GM12864 (cell line): Measurements from ENCODE around the gene CAND2.

Source experiments
- DNase-seq: peaks from one replicate; pipeline ENCODE4 v3.0.0-alpha.2; 2011; ENCODE audit warnings: low read depth
- H3K4me3 ChIP-seq: 2 replicates; pipeline ENCODE4 v1.5.1; 2011; ENCODE audit warnings: mild to moderate bottlenecking, low read depth, low read length, control low read depth
- TF ChIP-seq, protein P1 (sequence below): IDR thresholded peaks from 2 replicates; pipeline ENCODE4 v1.5.1; 2011; ENCODE audit warnings: low read depth, mild to moderate bottlenecking, moderate library complexity, low read length, control low read depth, inconsistent platforms; ENCODE audit errors: missing control alignments

CAND2 gene

DNA sequence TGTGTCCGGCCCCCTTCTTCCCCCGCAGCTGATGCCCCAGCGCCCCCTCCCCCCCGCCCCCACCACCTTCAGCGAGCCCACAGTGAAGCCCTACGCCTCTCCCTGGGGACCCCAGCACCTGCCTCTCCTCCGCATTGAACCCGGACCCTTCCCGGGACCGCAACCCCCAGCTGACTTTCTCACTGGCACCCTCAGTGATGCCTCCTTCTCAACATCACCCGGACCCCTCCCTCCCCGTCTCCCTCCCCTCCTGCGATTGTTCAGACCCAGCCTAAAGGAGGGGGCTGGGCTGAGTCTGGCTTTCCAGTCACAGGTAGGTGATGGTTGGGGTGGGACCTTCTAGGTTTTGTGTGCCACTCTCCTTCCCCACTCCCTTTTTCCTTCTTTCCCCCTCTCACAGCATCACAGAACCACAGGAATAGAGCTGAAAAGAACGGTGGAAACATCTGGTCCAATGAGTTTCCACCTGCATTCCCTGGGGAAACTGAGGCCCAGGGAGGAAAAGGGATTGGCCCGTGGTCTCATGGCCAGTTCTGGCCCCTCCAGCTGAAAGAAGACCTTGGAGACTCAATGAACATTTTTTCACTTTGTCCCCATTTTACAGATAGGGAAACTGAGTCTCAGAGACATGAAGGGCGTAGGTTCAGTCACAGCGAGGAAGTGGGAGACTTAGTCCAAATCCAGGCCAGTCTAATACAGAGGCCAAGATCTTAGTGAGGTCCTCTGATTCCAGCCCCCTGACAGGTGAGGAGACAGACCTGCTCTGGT lies 828 bp downstream of the CAND2 start:
- DNase-seq = no peak
- TF ChIP-seq, protein P1, sequence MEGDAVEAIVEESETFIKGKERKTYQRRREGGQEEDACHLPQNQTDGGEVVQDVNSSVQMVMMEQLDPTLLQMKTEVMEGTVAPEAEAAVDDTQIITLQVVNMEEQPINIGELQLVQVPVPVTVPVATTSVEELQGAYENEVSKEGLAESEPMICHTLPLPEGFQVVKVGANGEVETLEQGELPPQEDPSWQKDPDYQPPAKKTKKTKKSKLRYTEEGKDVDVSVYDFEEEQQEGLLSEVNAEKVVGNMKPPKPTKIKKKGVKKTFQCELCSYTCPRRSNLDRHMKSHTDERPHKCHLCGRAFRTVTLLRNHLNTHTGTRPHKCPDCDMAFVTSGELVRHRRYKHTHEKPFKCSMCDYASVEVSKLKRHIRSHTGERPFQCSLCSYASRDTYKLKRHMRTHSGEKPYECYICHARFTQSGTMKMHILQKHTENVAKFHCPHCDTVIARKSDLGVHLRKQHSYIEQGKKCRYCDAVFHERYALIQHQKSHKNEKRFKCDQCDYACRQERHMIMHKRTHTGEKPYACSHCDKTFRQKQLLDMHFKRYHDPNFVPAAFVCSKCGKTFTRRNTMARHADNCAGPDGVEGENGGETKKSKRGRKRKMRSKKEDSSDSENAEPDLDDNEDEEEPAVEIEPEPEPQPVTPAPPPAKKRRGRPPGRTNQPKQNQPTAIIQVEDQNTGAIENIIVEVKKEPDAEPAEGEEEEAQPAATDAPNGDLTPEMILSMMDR = no peak
- H3K4me3 ChIP-seq = no peak overlapping the region

DNA sequence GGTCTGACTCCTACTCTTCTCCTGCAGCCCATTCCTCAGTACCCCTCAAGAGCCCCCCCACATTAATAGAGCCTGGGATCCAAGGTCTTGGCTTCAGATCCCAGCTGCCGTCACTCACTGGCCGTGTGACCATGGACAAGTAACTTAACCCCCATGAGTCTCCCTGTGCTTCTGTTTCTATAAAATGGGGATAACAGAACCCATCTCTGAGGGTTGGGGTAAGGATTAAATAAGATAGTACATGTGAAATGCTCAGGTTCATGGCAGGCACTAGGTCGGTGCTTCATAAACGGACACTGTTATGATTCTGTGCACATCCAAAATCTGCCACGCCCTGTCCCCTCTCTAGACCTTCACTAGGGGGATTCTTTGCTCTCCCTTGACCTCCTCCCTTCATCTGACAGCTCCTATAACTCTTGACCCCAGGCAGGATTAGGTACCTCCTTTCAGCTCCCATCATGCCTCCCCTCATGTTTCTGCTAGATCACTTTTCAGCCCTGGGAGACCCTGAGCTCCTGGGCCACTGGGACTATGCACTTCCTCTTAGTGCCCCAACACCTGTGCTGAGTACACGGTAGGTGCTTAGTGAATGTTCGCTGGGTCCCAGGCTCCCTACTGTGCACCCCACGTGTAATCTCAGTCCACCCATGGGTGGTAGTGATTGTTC lies 1.5 kb downstream of the CAND2 start:
- TF ChIP-seq, protein P1 = no peak
- no peak for DNase-seq
- no peak overlapping the region for H3K4me3 ChIP-seq

DNA sequence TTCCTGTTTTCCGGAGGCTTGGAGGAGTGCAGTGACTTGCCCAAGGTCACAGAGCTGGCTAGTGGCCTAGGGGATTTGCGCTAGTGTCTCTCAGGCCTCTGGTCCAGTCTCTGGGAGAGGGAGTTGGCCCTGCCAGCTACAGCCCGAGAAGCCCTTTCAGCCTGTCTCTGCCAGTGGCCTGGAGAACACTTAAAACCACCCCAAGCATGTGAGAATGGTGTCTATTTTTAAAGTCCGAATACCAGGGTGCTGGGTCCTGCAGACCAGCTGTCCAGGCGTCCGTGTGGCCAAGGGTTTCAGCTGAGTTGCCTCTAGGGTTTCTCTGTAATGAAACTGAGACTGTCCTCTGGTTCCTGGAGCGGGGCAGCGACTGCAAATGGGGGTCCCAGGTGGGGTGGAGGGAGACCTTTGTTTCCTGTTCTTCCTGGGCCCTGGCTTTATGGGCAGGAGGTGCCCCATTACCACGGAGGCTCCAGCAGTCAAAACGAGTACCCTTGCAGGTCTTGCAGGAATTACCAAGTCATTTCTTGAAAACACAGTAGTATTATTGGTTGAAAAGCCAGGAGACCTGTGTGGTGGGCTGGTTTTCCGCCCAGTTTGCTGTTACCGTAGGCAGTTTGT lies 2.2 kb downstream of the CAND2 start:
- DNase-seq = no peak
- H3K4me3 ChIP-seq = no peak overlapping the region
- TF ChIP-seq, protein P1 = no peak

DNA sequence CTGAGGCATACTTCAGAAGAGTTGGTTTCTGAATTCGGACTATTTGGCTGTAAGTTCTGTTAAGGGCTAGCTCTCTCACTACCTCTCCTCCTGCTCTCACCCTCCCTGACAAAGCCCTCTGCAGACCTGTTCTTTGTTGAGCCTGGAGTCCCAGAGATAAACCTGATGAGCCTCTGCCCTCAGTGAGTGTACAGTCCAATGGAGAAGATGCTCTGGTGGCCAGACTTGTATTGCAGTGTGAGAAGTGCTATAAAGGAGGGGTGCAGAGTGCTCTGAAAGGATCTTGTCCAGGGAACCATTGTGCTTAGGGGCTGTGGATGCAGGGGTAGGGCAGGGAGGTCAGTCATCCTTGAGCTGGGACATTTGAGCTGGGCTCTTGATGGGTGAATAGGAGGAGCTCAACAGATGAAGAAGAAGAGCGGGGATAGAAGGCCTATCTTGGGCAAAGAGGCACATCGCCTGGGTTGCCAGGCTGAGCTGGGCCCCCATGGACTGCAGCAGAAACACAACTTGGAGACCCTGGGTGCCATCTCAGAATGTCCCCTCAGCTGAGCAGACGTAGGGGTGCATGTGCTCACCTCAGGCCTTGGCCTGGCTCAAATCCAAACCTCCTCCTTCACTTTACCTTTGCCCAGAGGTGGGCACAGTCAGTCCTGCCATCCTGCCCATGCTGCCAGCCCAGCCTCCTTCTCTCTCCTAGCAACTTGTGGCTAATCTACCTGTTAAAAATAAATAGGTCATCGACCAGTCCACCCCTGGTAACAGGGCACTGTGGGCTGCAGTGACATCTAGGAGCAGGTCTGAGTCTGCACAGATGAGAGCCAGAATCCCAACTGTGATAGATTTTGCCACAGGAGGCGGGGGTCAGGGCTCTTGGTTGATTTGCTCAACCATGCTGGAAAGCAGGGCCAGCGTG lies 3.3 kb downstream of the CAND2 start:
- DNase-seq = no peak
- TF ChIP-seq, protein P1 = peak; percentile 13
- H3K4me3 ChIP-seq = no peak overlapping the region

DNA sequence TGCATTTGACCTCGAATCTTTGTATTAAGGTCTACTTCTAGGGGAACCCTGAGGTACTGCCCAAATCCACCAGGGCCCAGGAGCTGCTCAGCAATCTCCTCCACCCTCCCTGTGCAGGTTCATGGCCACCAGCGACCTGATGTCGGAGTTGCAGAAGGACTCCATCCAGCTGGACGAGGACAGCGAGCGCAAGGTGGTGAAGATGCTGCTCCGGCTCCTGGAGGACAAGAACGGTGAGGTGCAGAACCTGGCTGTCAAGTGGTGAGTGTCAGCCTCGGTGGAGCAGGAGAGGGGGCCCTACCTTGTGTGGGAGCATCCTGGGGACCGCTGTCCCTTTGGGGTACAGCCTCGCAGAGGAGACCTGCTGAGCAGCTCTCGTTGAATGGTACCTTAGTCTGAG lies 6.9 kb downstream of the CAND2 start:
- TF ChIP-seq, protein P1 = no peak
- no peak for DNase-seq
- no peak overlapping the region for H3K4me3 ChIP-seq

DNA sequence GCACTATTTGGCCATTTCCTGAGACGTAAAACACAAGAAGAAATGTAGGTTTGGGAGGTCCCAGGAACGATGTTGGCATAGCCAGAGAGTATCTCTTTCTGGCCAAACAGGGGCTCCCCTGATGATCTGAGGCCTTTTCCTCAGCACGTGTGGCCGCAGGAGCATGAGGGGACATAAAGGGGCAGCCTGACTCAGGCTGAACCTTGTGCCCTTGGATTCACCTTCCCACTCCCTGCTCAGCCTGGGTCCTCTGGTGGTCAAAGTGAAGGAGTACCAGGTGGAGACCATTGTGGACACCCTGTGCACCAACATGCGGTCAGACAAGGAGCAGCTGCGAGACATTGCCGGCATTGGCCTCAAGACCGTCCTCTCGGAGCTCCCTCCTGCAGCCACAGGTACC lies 10.6 kb downstream of the CAND2 start:
- TF ChIP-seq, protein P1 = no peak
- no peak overlapping the region for H3K4me3 ChIP-seq
- no peak for DNase-seq
